ENCODE measurements around the gene ACOX2. TPM values are rescaled to one million over a fixed set of nuclear protein-coding genes. Genes with fewer than 3 reads are reported as not detected.

Gene ACOX2
- total RNA-seq, 1 donor from 2014 or later, result 20.1 TPM

DNA sequence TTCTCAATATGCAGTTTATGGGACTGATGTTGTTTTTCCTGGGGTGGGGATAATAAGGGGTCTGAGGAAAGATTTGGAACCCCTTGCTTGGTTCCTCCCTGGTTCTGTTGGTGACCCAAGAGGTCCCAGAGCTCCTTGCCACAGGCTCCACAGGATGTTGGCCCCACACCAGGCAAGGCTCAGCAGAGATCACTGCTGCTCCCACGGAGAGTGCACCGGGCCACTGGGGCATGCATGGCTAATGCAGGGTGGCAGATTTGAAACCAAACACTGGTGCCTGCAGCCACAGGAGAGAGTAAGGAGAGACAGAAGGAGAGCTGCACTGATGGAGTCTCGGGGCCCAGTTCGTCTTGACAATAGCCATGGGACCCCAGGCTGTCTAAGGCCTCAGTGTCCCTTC lies 37.7 kb upstream of the ACOX2 start:
- Histone ChIP-seq H3K4me3 (peak overlapping the region; percentile 45), H3K9me3 (no peaks in the 10 kb centered on the region), H3K36me3 (no peaks in the 10 kb centered on the region), H3K27ac (no peak overlapping the region), H3K27me3 (no peaks in the 10 kb centered on the region), H3K4me1 (peaks cover 9% of the 10 kb centered on the region)
- ATAC-seq, result no peak
- TF ChIP-seq, protein P1, sequence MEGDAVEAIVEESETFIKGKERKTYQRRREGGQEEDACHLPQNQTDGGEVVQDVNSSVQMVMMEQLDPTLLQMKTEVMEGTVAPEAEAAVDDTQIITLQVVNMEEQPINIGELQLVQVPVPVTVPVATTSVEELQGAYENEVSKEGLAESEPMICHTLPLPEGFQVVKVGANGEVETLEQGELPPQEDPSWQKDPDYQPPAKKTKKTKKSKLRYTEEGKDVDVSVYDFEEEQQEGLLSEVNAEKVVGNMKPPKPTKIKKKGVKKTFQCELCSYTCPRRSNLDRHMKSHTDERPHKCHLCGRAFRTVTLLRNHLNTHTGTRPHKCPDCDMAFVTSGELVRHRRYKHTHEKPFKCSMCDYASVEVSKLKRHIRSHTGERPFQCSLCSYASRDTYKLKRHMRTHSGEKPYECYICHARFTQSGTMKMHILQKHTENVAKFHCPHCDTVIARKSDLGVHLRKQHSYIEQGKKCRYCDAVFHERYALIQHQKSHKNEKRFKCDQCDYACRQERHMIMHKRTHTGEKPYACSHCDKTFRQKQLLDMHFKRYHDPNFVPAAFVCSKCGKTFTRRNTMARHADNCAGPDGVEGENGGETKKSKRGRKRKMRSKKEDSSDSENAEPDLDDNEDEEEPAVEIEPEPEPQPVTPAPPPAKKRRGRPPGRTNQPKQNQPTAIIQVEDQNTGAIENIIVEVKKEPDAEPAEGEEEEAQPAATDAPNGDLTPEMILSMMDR (IDR thresholded peaks at IDR 0.05), result no peak
- intact Hi-C loops (cut with DNase I), result no loop called here
- DNase-seq, result no peak

DNA sequence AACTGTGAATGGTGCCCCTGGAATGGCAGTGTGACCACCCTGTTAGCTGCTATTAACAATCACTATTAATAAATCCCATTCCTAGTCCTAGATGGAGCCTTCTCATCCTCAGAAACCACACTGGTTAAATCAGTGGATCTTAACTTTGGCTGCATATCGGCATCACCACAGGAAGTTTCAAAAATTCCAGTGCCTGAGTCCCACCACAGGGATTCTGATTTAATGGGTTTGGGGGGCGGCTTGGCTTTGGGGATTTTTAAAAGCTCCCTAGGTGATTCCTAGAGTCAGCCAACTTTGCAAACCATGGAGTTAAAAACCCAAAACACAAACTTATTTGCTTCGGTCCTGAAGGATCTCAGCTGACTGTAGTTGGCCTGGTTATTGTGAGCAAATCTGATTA lies 37.1 kb upstream of the ACOX2 start:
- Histone ChIP-seq H3K36me3 (no peaks in the 10 kb centered on the region), H3K27me3 (no peaks in the 10 kb centered on the region), H3K27ac (no peak overlapping the region), H3K4me3 (peak overlapping the region; percentile 45), H3K9me3 (no peaks in the 10 kb centered on the region), H3K4me1 (peaks cover 9% of the 10 kb centered on the region)
- DNase-seq (no peak), ATAC-seq (no peak)
- intact Hi-C loops (cut with DNase I), result no loop called here
- TF ChIP-seq, protein P1 (IDR thresholded peaks at IDR 0.05), result no peak

DNA sequence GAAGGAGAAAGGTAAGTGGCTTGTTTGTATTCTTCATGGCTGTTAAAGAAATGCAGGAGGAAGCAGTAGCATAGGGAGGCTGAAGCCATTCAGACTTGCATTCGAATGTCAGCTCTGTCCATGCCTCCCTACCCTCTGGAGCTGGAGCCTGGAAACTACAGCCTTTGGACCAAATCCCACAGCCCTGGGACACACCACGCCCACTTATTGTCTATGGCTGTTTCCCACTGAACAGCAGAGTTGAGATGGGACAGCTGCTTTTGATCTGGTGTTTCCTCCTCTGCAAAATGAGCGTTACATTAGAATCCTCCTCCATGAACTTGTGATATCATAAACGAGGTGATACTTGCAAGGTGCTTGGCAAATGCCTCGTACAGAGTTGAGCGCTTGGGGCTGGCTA lies 36.6 kb upstream of the ACOX2 start:
- no peak for ATAC-seq
- no peak overlapping the region for H3K27ac ChIP-seq
- H3K27me3 ChIP-seq, result no peaks in the 10 kb centered on the region
- DNase-seq, result no peak
- TF ChIP-seq, protein P1 (IDR thresholded peaks at IDR 0.05), result no peak
- H3K4me3 ChIP-seq, result peak overlapping the region; percentile 45
- no peaks in the 10 kb centered on the region for H3K9me3 ChIP-seq
- no peaks in the 10 kb centered on the region for H3K36me3 ChIP-seq
- intact Hi-C loops (cut with DNase I), result no loop called here
- H3K4me1 ChIP-seq, result peaks cover 9% of the 10 kb centered on the region

DNA sequence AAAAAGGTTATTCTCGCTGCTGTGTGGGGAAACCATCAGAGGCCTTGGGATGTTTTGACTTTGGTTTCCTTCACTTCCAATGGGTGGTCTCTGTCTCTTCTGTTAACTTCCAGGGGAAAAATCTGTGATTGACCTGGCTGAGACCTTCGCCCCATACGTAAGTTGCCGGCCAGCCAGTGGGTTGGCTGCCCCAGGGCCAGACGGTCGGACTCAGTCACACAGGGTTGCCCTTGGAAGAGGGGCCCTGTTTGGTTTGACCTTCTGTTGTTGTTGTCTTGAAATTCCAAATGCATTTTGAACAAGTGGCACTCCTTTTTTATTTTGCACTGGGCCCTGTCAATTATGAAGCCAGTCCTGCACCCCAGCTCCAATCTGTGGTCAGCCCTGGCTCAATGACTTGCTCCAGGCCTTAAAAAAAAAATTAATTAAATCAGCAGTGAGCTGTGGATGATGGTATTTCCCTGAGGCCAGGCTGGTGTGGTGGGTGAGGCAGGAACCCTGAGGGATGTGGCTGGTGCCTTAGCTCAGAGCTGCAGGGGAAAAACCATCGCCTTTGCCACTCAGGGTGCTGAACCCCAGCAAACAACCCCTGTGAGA lies 35.7 kb upstream of the ACOX2 start:
- TF ChIP-seq, protein P1 (IDR thresholded peaks at IDR 0.05), result no peak
- H3K9me3 ChIP-seq, result no peaks in the 10 kb centered on the region
- H3K27me3 ChIP-seq, result no peaks in the 10 kb centered on the region
- no peak overlapping the region for H3K4me3 ChIP-seq
- ATAC-seq (no peak), DNase-seq (no peak)
- no peak overlapping the region for H3K27ac ChIP-seq
- H3K4me1 ChIP-seq, result peaks cover 4% of the 10 kb centered on the region
- no peaks in the 10 kb centered on the region for H3K36me3 ChIP-seq
- intact Hi-C loops (cut with DNase I), result no loop called here

DNA sequence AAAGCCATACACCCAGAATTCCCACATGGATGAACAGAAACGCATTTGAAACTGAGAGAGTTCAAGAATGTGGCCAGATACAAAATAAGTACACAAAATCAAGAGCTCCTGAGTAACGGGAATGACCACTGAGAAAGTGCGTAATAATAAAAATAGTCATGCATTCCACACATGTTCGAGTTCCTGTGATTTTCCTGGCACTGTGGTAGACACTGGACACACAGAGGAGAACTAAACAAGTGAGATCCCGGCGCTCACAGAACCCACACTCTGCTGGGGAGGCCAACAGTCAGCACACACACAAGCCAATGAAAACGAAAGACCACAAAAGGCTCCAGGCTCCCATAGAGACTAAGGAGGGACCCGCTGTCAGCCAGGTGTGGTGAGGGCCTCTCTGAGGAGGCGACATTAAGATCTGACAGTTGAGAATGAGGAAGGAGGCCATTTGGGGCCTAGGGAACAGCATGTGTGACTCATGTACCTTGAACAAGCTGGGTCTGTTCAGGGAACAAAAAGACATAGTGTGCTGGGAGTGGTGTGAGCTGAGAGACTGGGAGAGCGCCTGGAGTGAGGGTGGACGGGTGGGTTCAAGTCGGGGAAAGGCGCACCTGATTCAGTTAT lies 35.1 kb upstream of the ACOX2 start:
- no peaks in the 10 kb centered on the region for H3K27me3 ChIP-seq
- no peaks in the 10 kb centered on the region for H3K9me3 ChIP-seq
- no peaks in the 10 kb centered on the region for H3K36me3 ChIP-seq
- no peak overlapping the region for H3K27ac ChIP-seq
- ATAC-seq, result no peak
- H3K4me1 ChIP-seq, result peaks cover 4% of the 10 kb centered on the region
- intact Hi-C loops (cut with DNase I), result no loop called here
- no peak for DNase-seq
- no peak overlapping the region for H3K4me3 ChIP-seq
- TF ChIP-seq, protein P1 (IDR thresholded peaks at IDR 0.05), result no peak
